SU-DHL-6 (cell line): ENCODE results near the gene CNTFR.

Source experiments
- EZH2phosphoT487 ChIP-seq: fragments of 200-600 bp; sonication (generic), shearing (Covaris generic); conservative IDR thresholded peaks from 2 replicates; pipeline ENCODE4 v1.6.1; 2018; ENCODE audit warnings: mild to moderate bottlenecking, antibody characterized with exemption, low read length, moderate library complexity, mixed read lengths
- TF ChIP-seq, protein P1 (sequence below): fragments of 200-600 bp; sonication (generic); IDR thresholded peaks from one replicate; pipeline ENCODE4 v1.5.1; 2017; ENCODE audit warnings: antibody characterized with exemption, mild to moderate bottlenecking, low read length, moderate library complexity; ENCODE audit not compliant: insufficient read depth, poor library complexity, severe bottlenecking

DNA sequence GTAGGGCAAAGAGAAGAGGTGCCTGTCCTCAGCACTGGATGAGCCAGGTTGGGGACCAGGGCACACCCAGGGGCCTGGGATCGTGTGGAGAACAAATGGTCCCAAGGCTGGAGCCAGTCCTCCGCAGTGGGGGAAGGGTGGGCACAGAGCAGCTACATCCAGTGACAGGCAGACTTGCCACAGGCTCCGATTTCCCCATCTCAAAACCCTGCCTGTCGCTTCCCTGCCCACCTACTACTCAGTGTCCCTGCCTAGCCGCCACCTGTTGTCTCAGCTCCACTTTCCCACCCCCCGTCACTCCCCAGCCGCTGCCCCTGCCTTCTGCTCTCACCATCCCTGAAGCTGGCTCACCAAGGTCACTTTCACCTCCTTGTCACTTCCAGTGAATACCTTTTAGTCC, 52.8 kb downstream of the CNTFR start:
- TF ChIP-seq, protein P1, sequence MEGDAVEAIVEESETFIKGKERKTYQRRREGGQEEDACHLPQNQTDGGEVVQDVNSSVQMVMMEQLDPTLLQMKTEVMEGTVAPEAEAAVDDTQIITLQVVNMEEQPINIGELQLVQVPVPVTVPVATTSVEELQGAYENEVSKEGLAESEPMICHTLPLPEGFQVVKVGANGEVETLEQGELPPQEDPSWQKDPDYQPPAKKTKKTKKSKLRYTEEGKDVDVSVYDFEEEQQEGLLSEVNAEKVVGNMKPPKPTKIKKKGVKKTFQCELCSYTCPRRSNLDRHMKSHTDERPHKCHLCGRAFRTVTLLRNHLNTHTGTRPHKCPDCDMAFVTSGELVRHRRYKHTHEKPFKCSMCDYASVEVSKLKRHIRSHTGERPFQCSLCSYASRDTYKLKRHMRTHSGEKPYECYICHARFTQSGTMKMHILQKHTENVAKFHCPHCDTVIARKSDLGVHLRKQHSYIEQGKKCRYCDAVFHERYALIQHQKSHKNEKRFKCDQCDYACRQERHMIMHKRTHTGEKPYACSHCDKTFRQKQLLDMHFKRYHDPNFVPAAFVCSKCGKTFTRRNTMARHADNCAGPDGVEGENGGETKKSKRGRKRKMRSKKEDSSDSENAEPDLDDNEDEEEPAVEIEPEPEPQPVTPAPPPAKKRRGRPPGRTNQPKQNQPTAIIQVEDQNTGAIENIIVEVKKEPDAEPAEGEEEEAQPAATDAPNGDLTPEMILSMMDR, result no peak
- no peak for TF ChIP-seq EZH2phosphoT487
